Testis (tissue), 3 donors: Measurements from ENCODE around the gene STX1B. TPM values are rescaled to one million over a fixed set of nuclear protein-coding genes. Genes with fewer than 3 reads are reported as not detected.

ENCODE experiments used
- DNase-seq: peaks from one replicate; pipeline ENCODE4 v3.0.0-alpha.2; 2019
- H3K27ac ChIP-seq, 2 donors: fragments of 200-600 bp; sonication (generic); one replicate each; pipeline ENCODE4 v1.5.1; 2019
- H3K27me3 ChIP-seq: fragments of 200-600 bp; sonication (generic); one replicate; pipeline ENCODE4 v1.5.1; 2019
- H3K36me3 ChIP-seq: fragments of 200-600 bp; sonication (generic); one replicate; pipeline ENCODE4 v1.5.1; 2017; ENCODE audit warnings: low read depth; ENCODE audit errors: missing control alignments
- H3K4me1 ChIP-seq: fragments of 200-600 bp; sonication (generic); one replicate; pipeline ENCODE4 v1.5.1; 2019
- H3K4me3 ChIP-seq, 2 donors: fragments of 200-600 bp; sonication (generic); one replicate each; pipeline ENCODE4 v1.5.1; 2017 to 2019
- H3K9me3 ChIP-seq: fragments of 200-600 bp; sonication (generic); one replicate; pipeline ENCODE4 v1.5.1; 2017
- POLR2A ChIP-seq: fragments of 450-650 bp; IDR thresholded peaks from one replicate; pipeline ENCODE4 v1.6.1; 2017; ENCODE audit warnings: antibody characterized with exemption, mild to moderate bottlenecking, moderate library complexity
- WGBS, 2 donors: methylation state at CpG; one replicate each; pipeline ENCODE4 v1.1.5; 2018; 5-methylcytosine and 5-hydroxymethylcytosine counted together
- intact Hi-C: fragments of 100-400 bp; cut with DNase I; formaldehyde crosslinking; loops from one replicate; pipeline ENCODE4 v1.15.1; 2023; ENCODE audit warnings: low total_unique reads
- polyA plus RNA-seq: library from polyadenylated mRNA; stranded (reverse); fragments of 350-450 nt; fragmentation: Illumina TruSeq; extraction: RNeasy Lipid Tissue Mini Kit (QIAGEN cat#74804); gene quantifications from one replicate; pipeline ENCODE4 v1.2.3, GENCODE V29; 2014; ENCODE audit warnings: low read depth, low replicate concordance; ENCODE audit not compliant: insufficient read depth
- total RNA-seq, 2 donors: library from RNA; depleted of rRNA; stranded (reverse); fragments of >200 nt; gene quantifications; one replicate each; pipeline ENCODE4 v1.2.3, GENCODE V29; 2016
- TF ChIP-seq, protein P1 (sequence below), 3 experiments: fragments of 450-650 bp in 2 of 3; fragments of 200-600 bp in 1 of 3; sonication (generic) in 1 of 3; IDR thresholded peaks; one replicate each; pipeline ENCODE4 v1.5.1; 2016 to 2019; ENCODE audit warnings: antibody characterized with exemption in 3 of 3, mild to moderate bottlenecking in 2 of 3, moderate library complexity in 1 of 3

Gene STX1B
- total and polyA plus RNA-seq, 3 donors from 2014 or later: 5.8 to 8.7 (median 6.3) TPM

GRCh38 chr16:30996324-30996984 is 14.0 kb downstream of the STX1B start:
- H3K4me1 ChIP-seq: peaks cover 14% of the 10 kb centered on the region
- no peaks in the 10 kb centered on the region for H3K36me3 ChIP-seq
- WGBS, 2 donors: 39 to 40% methylated on average over 13 to 23 of the region's 23 CpGs
- TF ChIP-seq POLR2A: no peak
- TF ChIP-seq, protein P1, sequence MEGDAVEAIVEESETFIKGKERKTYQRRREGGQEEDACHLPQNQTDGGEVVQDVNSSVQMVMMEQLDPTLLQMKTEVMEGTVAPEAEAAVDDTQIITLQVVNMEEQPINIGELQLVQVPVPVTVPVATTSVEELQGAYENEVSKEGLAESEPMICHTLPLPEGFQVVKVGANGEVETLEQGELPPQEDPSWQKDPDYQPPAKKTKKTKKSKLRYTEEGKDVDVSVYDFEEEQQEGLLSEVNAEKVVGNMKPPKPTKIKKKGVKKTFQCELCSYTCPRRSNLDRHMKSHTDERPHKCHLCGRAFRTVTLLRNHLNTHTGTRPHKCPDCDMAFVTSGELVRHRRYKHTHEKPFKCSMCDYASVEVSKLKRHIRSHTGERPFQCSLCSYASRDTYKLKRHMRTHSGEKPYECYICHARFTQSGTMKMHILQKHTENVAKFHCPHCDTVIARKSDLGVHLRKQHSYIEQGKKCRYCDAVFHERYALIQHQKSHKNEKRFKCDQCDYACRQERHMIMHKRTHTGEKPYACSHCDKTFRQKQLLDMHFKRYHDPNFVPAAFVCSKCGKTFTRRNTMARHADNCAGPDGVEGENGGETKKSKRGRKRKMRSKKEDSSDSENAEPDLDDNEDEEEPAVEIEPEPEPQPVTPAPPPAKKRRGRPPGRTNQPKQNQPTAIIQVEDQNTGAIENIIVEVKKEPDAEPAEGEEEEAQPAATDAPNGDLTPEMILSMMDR (IDR thresholded peaks at IDR 0.05): no peak
- H3K9me3 ChIP-seq: no peaks in the 10 kb centered on the region
- no peaks in the 10 kb centered on the region for H3K27me3 ChIP-seq
- no peak overlapping the region for H3K27ac ChIP-seq
- no peak for DNase-seq
- H3K4me3 ChIP-seq: peak overlapping the region; percentile 26 to 45
- intact Hi-C loops: no loop called here

- Histone ChIP-seq H3K4me3 (no peak overlapping the region), H3K36me3 (no peaks in the 10 kb centered on the region), H3K27ac (no peak overlapping the region), H3K9me3 (no peaks in the 10 kb centered on the region), H3K27me3 (no peaks in the 10 kb centered on the region), H3K4me1 (peaks cover 14% of the 10 kb centered on the region)
- no peak for DNase-seq
- WGBS, 2 donors: 69 to 76% methylated on average over 11 of the region's 11 CpGs
- intact Hi-C loops: no loop called here
- TF ChIP-seq, protein P1 (IDR thresholded peaks at IDR 0.05): no peak
- TF ChIP-seq POLR2A: no peak
Measured at GRCh38 chr16:30995927-30996323, 14.5 kb downstream of the STX1B start.

GRCh38 chr16:30992931-30993816 is 17.3 kb downstream of the STX1B start:
- no peak overlapping the region for H3K4me3 ChIP-seq
- peaks cover 2% of the 10 kb centered on the region for H3K4me1 ChIP-seq
- intact Hi-C loops: no loop called here
- H3K27ac ChIP-seq: no peak overlapping the region
- TF ChIP-seq, protein P1 (IDR thresholded peaks at IDR 0.05): no peak
- TF ChIP-seq POLR2A: no peak
- 80 to 84% methylated on average over 28 to 29 of the region's 29 CpGs for WGBS, 2 donors
- no peaks in the 10 kb centered on the region for H3K9me3 ChIP-seq
- H3K36me3 ChIP-seq: no peaks in the 10 kb centered on the region
- no peaks in the 10 kb centered on the region for H3K27me3 ChIP-seq
- no peak for DNase-seq

DNA sequence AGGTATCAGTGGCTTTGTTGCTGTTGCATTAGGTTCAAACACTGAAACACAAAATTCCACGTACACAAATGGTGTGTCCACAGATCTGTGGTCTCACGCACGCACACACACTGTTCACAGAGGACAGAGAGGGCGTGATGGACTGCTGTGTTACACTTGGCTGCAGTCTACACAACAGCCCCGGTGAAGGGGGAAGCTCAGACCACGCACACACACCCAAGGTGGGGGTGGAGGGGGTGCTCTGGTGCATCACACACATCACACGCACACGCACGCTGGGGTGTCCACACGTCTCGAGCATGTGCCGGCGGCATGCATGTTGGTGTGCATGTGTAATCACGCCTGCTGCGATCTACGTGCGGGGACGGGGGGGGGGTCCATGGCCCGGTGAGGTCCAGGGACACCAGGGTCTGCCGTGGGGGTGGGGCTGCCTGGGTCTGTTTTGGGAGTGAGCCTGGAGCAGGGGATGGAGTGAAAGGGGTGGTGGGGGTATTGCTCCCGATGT is 18.1 kb downstream of the STX1B start:
- Histone ChIP-seq H3K4me3 (no peak overlapping the region), H3K4me1 (no peaks in the 10 kb centered on the region), H3K9me3 (no peaks in the 10 kb centered on the region), H3K27ac (no peak overlapping the region), H3K27me3 (no peaks in the 10 kb centered on the region), H3K36me3 (no peaks in the 10 kb centered on the region)
- 90 to 91% methylated on average over 21 of the region's 21 CpGs for WGBS, 2 donors
- TF ChIP-seq, protein P1 (IDR thresholded peaks at IDR 0.05): no peak
- TF ChIP-seq POLR2A: no peak
- intact Hi-C loops: no loop called here
- no peak for DNase-seq
